Caco-2 (cell line): ENCODE data around the gene LRRC49. TPM values are rescaled to one million over a fixed set of nuclear protein-coding genes. Genes with fewer than 3 reads are reported as not detected.

Source experiments
- BruUV-seq: library from RNA; stranded (reverse); fragments of 400-500 nt; replicated peaks from 2 replicates; lab custom pipeline; 2021; lab: Mats Ljungman, UMichigan
- CTCF ChIA-PET: fragments of 300-600 bp; sonication (Branson Sonifier 250); formaldehyde crosslinking; loops from one replicate; lab custom pipeline; 2022; ENCODE audit warnings: antibody characterized with exemption; lab: Charles Lee
- POLR2A ChIA-PET: fragments of 300-600 bp; sonication (Branson Sonifier 250); formaldehyde crosslinking; loops from one replicate; lab custom pipeline; 2022; ENCODE audit warnings: antibody characterized with exemption; lab: Charles Lee
- DNase-seq, 2 experiments: peaks; one replicate each; pipeline versions ENCODE4 v3.0.0 to v3.0.0-alpha.2; 2020 to 2022
- H3K27me3 ChIP-seq: replicated peaks from 2 replicates; pipeline ENCODE4 v1.6.0; 2011; ENCODE audit warnings: low read length; ENCODE audit not compliant: control insufficient read depth, insufficient read depth
- H3K36me3 ChIP-seq: 2 replicates; pipeline ENCODE4 v1.5.1; 2011; ENCODE audit warnings: low read length; ENCODE audit not compliant: control insufficient read depth, insufficient read depth
- H3K4me1 ChIP-seq: fragments of 250-450 bp; sonication (Bioruptor Pico); 2 replicates; pipeline ENCODE4 v1.5.1; 2020; ENCODE audit warnings: mild to moderate bottlenecking
- H3K4me3 ChIP-seq: 2 replicates; pipeline ENCODE4 v1.5.1; 2011; ENCODE audit warnings: low read depth, mild to moderate bottlenecking, control low read depth, low read length
- H3K9me3 ChIP-seq: fragments of 250-450 bp; sonication (Bioruptor Pico); 2 replicates; pipeline ENCODE4 v1.5.1; 2020; ENCODE audit warnings: mild to moderate bottlenecking, moderate library complexity
- H3K27ac Mint-ChIP-seq: one replicate; pipeline ENCODE4 v1.8.0; 2022; ENCODE audit warnings: mixed read lengths; ENCODE audit not compliant: unreplicated experiment
- H3K27me3 Mint-ChIP-seq: one replicate; pipeline ENCODE4 v1.8.0; 2022; ENCODE audit warnings: mixed read lengths; ENCODE audit not compliant: insufficient read depth, unreplicated experiment
- H3K36me3 Mint-ChIP-seq: one replicate; pipeline ENCODE4 v1.8.0; 2022; ENCODE audit warnings: mild to moderate bottlenecking, mixed read lengths; ENCODE audit not compliant: insufficient read depth, unreplicated experiment
- H3K4me1 Mint-ChIP-seq: one replicate; pipeline ENCODE4 v1.8.0; 2022; ENCODE audit warnings: low read depth, mixed read lengths; ENCODE audit not compliant: unreplicated experiment
- H3K4me3 Mint-ChIP-seq: one replicate; pipeline ENCODE4 v1.8.0; 2022; ENCODE audit warnings: mild to moderate bottlenecking, moderate library complexity, mixed read lengths; ENCODE audit not compliant: unreplicated experiment
- H3K9me3 Mint-ChIP-seq: one replicate; pipeline ENCODE4 v1.8.0; 2022; ENCODE audit warnings: mixed read lengths; ENCODE audit not compliant: unreplicated experiment
- intact Hi-C: fragments of 100-400 bp; cut with micrococcal nuclease; formaldehyde crosslinking; loops from one replicate; pipeline ENCODE4 v1.10.0; 2022; ENCODE audit not compliant: unreplicated experiment
- total RNA-seq: library from RNA; stranded (reverse); gene quantifications from 2 replicates; pipeline ENCODE4 v1.2.3, GENCODE V29; 2022
- TF ChIP-seq, protein P1 (sequence below), 2 experiments: fragments of 200-600 bp in 1 of 2; IDR thresholded peaks; 1 replicate in 1 of 2; 2 replicates in 1 of 2; pipeline versions ENCODE4 v1.5.1 to v1.8.0; 2011 to 2022; ENCODE audit warnings: antibody characterized with exemption in 1 of 2, control low read depth in 1 of 2, inconsistent platforms in 1 of 2, low read depth in 1 of 2, low read length in 1 of 2, mild to moderate bottlenecking in 1 of 2, moderate library complexity in 1 of 2; ENCODE audit not compliant: insufficient read depth in 1 of 2, severe bottlenecking in 1 of 2, unreplicated experiment in 1 of 2

Gene LRRC49
- total RNA-seq, 1 experiment from 2014 or later, result 0.82 TPM

DNA sequence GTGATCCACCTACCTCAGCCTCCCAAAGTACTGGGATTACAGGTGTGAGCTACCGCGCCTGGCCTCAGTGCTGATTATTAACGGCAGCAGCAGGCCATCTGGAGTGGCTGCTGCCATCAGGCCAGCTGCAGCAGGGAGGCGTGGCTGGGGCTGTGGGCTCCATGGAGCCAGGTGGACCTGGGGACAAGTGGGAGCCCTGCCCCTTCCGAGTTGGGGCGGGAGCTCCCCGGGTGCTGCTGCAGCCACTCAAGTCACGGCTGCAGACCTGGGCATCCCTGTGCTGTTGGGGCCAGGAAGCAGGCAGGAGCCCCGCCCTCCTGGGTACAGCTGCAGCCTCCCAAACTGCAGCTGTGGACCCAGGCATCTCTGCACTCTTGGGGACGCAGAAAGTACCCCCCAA, 23.9 kb downstream of the LRRC49 start:
- no peaks in the 10 kb centered on the region for H3K9me3 Mint-ChIP-seq
- intact Hi-C loops, result no loop called here
- ChIA-PET CTCF (interaction anchor here (1.6 kb wide), 1 partner anchor 24 kb away, joined by 4 read pairs; the partner anchor contains the start of genes LRRC49 and THAP10), POLR2A (no interaction called here)
- no TSS peak for BruUV-seq
- TF ChIP-seq, protein P1, sequence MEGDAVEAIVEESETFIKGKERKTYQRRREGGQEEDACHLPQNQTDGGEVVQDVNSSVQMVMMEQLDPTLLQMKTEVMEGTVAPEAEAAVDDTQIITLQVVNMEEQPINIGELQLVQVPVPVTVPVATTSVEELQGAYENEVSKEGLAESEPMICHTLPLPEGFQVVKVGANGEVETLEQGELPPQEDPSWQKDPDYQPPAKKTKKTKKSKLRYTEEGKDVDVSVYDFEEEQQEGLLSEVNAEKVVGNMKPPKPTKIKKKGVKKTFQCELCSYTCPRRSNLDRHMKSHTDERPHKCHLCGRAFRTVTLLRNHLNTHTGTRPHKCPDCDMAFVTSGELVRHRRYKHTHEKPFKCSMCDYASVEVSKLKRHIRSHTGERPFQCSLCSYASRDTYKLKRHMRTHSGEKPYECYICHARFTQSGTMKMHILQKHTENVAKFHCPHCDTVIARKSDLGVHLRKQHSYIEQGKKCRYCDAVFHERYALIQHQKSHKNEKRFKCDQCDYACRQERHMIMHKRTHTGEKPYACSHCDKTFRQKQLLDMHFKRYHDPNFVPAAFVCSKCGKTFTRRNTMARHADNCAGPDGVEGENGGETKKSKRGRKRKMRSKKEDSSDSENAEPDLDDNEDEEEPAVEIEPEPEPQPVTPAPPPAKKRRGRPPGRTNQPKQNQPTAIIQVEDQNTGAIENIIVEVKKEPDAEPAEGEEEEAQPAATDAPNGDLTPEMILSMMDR (IDR thresholded peaks at IDR 0.05; ENCODE audit: insufficient read depth in 1 of 2, low read depth in 1 of 2, low read length in 1 of 2, severe bottlenecking in 1 of 2, unreplicated experiment in 1 of 2), result no peak
- H3K4me1 Mint-ChIP-seq, result no peaks in the 10 kb centered on the region
- Histone ChIP-seq H3K9me3 (no peaks in the 10 kb centered on the region), H3K4me1 (no peaks in the 10 kb centered on the region; the same call in 1 of the 2 replicates), H3K36me3 (no peaks in the 10 kb centered on the region), H3K4me3 (no peak overlapping the region), H3K27me3 (no peaks in the 10 kb centered on the region)
- no peak overlapping the region for H3K4me3 Mint-ChIP-seq
- H3K27me3 Mint-ChIP-seq, result peaks cover 2% of the 10 kb centered on the region
- H3K27ac Mint-ChIP-seq, result no peak overlapping the region
- no peaks in the 10 kb centered on the region for H3K36me3 Mint-ChIP-seq
- DNase-seq, result no peak

GRCh38 chr15:70917955-70918354, 25.3 kb downstream of the LRRC49 start:
- POLR2A ChIA-PET, result no interaction called here
- Mint-ChIP-seq H3K9me3 (peaks cover 9% of the 10 kb centered on the region), H3K27ac (no peak overlapping the region), H3K36me3 (no peaks in the 10 kb centered on the region), H3K4me1 (no peaks in the 10 kb centered on the region), H3K4me3 (no peak overlapping the region), H3K27me3 (peaks cover 4% of the 10 kb centered on the region)
- H3K4me1 ChIP-seq, result no peaks in the 10 kb centered on the region
- DNase-seq, result no peak
- TF ChIP-seq, protein P1 (IDR thresholded peaks at IDR 0.05; ENCODE audit: insufficient read depth in 1 of 2, low read depth in 1 of 2, low read length in 1 of 2, severe bottlenecking in 1 of 2, unreplicated experiment in 1 of 2), result no peak
- no peak overlapping the region for H3K4me3 ChIP-seq
- intact Hi-C loops, result no loop called here
- CTCF ChIA-PET, result no interaction called here
- no peaks in the 10 kb centered on the region for H3K27me3 ChIP-seq
- H3K36me3 ChIP-seq, result no peaks in the 10 kb centered on the region
- H3K9me3 ChIP-seq, result no peaks in the 10 kb centered on the region
- no TSS peak for BruUV-seq

- TF ChIP-seq, protein P1 (IDR thresholded peaks at IDR 0.05; ENCODE audit: insufficient read depth in 1 of 2, low read depth in 1 of 2, low read length in 1 of 2, severe bottlenecking in 1 of 2, unreplicated experiment in 1 of 2), result no peak
- DNase-seq, result no peak
- no peaks in the 10 kb centered on the region for H3K27me3 ChIP-seq
- H3K36me3 Mint-ChIP-seq, result no peaks in the 10 kb centered on the region
- H3K27ac Mint-ChIP-seq, result no peak overlapping the region
- no peaks in the 10 kb centered on the region for H3K9me3 ChIP-seq
- CTCF ChIA-PET, result no interaction called here
- no peak overlapping the region for H3K4me3 Mint-ChIP-seq
- peaks cover 12% of the 10 kb centered on the region for H3K27me3 Mint-ChIP-seq
- BruUV-seq, result no TSS peak
- H3K36me3 ChIP-seq, result no peaks in the 10 kb centered on the region
- peaks cover 9% of the 10 kb centered on the region for H3K9me3 Mint-ChIP-seq
- H3K4me1 Mint-ChIP-seq, result no peaks in the 10 kb centered on the region
- no peak overlapping the region for H3K4me3 ChIP-seq
- POLR2A ChIA-PET, result no interaction called here
- intact Hi-C loops, result no loop called here
- no peaks in the 10 kb centered on the region for H3K4me1 ChIP-seq
These were observed 28.5 kb downstream of the LRRC49 start for GRCh38 chr15:70920981-70921696.
